NOMO-1 treated with DMSO at 0.1 percent for 48 hours (cell line): ENCODE measurements around the gene GALNT2.

ENCODE experiments used
- DNase-seq: peaks from one replicate; lab custom pipeline; 2025; ENCODE audit not compliant: unreplicated experiment; lab: John Stamatoyannopoulos, UW

Gene GALNT2

DNA sequence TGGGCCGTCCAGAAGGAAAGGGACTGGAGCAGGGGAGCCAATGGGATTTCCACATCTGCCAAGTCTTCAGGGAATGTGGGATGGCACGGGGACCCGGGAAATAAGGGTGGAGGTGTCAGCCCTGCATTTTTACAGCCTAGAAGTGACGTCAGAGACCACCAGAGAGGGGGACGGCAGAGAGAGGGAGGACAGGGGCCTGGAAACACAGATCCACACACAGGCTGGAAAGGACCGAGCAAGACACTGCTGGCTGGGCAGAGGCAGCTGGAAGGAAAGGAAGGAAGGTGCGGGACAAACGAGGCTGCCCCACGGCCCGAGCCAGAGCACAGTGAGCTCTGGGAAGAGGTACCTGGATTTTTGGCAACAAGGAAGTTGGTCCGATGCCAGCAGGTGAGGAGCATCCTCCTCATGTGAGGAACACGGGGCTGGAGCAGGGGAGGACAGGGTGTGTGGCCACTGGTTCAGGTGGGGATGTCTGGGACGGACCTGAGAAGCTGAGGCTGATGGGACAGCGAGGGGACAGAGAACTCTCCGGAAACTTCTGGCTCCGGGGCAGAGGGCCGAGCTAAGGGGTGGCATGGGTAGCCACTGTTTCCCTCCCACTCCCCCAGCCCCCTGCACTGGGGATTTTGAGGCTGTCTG, 220.8 kb downstream of the GALNT2 start:
- DNase-seq: no peak

DNA sequence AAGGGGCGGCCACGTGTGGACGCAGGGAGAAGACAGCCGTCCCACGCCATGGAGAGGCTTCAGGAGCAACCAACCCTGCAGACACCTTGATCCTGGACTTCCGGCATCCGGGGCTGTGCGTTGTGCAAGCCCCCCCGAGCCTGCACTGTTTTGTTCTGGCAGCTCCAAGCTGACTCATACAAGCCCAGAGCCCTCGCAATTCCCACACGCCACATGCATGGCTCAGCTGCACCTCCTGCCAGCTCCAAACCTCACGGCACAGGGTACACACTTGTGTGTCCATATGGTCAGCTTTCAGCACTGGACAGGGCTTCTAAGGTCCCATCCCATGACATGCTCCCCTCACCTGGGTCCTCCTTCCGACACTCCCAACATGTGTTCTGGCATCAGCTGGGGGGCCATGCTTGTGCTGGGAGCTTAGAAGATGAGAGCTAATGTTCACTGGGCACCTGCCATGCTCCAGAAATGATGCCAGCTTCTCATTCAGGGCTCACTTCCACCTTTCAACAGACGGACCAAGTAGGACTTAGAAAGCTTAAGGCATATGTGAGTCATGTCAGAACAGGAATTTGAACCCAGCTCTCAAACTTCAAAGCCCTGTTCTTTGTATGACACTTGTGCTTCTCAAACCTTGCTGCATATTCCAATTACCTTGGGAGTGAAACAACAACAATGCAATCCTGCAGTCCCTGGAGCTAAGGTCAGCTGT, 221.8 kb downstream of the GALNT2 start:
- DNase-seq: no peak

DNA sequence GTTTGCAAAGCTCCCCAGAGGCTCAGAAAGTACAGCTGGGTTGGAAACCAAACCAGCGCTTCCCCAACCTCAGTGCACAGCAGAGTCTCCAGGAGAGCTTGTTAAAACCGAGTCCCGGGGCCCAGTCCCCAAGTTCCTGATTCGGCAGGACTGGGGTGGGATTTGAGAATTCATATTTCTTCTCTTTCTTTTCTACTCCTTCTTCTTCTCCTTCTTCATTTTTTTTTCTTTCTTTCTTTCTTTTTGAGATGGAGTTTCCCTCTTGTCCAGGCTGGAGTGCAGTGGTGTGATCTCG, 222.3 kb downstream of the GALNT2 start:
- no peak for DNase-seq

DNA sequence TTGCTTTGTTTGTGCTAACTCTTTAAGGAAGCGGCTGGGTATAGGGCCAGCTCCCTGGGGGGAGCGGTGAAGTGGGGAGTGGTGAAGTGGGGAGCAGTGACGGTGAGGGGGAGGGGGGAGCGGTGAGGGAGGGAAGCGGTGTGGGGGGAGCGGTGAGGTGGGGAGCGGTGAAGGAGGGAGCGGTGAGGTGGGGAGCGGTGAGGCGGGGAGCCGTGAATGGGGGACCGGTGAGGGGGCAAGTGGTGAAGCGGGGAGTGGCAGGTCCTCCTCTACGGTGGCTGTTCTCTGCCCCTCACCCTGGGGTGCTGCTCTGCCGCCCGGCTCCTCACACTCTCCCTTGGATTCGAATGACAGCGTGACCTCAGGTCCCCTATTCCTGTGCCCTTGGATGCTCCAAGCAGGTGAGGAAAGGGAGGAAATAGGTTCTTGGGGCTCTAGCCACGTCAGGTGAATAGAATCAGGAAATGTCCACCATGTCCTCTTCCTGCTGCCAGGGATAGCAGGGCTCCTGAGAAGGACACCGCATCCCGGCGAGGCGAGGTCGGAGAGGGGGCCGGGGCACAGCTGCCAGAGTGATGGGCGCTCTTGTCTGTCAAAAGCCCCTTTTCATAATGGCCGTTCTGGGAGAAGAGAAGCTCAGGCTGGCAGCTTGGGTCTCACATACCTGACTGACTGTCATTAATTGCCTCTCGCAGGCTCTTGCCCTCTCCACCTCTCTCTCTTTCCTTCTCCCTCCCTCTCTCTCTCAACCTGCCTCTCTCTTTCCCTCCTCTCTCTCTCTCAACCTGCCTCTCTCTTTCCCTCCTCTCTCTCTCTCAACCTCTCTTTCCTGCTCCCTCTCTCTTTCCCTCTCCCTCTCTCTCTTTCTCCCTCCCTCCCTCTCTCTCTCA, 224.9 kb downstream of the GALNT2 start:
- peak; percentile 38 for DNase-seq

DNA sequence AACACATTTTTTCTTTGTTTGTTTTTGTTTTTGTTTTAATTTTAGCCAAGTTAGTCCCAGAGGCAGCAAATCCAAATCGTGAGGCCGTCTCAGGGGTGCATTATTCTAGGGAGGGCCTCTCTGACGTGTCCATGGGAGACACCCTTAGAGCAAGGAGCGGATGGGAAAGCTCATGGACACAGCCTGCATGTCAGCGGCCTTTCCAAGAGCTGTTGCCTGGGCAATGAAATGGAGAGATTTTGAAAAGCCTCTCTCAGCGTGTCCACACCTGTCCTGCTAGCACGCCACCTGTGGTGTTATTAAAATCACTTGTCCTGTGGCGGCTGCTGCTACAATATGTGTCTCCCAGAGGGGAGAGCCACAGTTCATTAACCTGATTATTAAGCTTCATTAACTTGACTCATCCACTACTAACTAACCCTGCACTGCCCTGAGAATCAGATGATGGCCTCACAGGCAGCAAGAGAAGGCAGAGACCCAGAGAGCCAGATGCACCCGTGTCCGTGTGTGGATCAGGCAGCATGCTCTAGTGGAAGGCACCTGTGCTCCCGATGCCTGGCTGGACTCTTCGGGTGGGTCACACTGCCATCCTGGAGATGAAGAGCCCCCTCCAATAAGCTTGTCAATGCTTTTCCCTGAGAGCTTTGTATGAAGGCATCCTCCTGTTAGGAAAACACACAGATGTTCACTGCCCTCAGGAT, 225.8 kb downstream of the GALNT2 start:
- DNase-seq: no peak

DNA sequence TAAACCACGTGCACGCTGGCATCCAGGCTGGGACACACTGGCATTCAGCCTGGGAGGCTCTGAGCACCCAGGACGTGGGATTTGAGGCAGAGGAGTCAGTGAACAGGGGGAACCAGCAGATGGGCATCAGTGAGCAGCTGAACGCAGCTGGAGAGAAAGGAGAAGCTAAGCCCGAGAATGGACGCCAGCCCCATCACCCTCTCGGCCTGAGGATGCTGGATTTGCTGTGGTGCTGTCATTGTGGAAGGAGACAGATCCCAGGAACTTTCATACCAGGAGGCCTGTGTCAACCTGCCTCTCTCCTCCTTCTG, 226.3 kb downstream of the GALNT2 start:
- DNase-seq: no peak

DNA sequence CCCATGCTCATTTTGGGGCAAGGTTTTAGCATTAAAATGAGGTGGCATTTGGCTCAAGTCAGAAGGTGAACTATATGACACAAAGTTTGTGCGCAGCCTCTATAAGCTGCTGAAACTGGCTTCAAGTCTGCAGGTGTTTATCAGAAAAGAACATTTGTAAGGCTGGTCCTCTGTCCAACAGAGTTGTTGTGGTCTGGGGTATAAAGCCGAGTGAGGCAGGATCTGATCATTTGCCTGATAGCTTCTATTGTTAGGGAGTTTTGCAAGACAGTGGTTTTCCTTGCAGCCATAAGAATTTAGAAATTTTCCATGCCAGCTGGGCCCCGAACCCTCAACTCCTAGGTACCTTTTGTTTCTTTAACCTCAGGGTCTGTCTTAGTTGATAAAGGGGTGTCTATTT, 228.3 kb downstream of the GALNT2 start:
- DNase-seq: no peak

DNA sequence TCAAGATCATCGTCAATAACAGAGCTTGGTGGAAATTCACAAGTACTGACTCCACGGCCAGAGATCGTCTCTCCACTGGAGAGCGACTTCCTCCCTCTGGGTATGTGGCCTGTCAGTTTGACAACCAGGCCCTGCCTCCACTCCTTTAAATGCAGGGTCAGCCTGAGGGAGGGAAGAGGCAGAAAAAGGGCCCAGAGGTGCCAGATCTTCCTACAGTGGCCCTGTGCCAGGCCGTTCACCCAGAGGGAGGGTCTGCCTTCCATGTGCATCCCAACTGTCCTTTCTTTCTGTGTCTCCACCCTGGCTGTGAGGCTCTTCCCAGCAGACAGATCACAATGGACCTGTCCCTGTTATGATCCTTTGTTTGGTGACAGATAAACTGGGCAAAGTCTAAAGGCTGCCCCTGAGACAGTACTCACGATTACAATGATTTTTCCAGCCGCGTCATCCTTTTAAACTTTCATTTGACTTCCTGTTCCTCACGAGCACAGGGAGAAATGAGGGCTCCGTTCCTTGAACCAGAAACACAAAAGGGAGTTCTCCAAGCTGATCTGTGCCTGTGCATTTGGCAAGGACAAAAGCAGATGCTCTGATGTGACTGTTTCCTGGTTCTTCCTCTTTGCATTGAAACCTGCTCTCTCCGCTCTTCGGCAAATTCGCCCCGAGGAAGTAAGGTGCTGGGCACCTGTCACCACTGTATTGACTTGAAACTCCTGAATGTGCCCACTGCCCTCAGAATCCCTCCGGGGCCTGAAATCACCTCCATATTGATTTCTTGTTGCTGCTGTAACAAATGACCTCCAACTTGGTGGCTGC, 232.4 kb downstream of the GALNT2 start:
- no peak for DNase-seq

DNA sequence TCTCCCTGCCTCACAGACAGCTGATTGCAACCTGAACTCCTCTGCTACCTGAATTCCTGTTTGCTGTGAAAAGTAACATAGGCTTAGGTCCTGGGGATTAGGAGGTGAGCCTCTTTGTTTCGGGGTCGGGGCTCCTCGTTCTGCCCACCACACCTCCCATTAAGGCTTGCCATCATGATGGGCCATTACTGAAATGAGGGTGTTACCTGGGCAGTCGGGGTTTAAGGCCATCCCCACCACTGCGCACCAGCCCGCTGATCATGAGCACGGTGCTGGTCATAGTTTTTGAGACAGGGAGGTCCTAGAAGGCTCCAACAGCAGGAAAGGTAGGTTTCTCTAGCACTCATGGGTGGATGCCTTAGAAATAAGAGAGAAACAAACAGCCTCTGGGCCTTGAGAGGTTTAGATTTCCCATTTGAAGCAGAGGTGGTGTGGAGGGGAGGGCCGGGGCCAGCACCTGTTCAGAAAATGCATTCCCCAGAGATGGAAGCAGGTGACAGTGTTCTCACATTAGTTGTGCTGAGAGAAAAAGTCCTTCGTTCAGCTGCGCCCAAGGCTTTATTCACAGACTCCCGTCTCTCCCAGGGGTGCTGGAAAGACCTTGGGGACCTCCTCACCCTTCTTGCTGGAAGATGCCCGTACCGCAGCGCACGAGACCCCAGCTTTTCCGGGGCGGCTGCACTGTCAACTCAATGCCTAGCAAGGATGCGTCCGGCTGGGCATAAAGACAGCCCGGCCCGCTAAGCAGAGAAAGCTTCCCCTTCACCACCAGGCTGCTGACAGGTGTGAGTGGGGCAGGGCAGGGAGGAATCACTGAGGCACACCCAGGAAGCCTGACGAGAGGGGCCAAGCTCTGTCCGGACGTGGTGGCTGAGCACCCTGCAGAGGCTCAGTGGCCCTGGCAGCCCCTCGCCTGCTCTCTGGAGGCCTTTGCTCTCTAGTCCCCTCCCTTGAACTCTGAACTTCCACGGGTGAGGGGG, 233.6 kb downstream of the GALNT2 start:
- no peak for DNase-seq

DNA sequence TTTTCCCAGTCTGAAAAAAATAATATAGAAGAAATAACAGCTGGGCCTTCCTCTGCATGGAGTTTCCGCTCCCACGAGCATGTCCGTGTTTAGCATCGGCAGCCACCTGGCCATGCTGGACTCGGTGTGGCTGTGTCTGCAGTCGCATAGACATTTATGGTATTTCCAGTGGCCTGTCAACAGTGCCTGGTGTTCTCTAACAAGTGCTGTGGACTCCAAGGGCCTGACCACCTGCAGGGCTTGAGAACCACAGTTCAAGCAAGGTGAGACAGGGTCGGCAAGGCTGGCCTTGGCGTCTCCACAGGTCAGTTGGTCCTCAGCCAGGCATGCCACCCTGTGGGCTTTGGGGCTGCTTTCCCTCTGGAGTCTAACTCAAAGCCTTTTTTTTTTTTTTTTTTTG, 234.3 kb downstream of the GALNT2 start:
- no peak for DNase-seq

DNA sequence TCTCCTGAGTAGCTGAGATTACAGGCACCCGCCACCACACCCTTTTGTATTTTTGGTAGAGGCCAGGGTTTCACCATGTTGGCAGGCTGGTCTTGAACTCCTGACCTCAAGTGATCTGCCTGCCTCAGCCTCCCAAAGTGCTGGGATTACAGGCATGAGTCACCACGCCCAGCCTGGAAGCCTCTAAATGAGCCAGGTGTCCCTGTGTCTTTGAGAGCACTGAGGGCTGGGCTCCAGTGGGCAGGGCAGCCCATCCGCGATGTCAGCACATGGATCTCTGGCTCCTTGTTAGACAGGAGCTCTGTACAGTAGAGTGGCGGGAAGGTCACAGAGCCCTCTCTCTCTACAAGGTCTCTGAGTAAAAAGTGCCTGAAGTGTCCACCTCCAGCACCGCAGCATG, 234.8 kb downstream of the GALNT2 start:
- DNase-seq: no peak

DNA sequence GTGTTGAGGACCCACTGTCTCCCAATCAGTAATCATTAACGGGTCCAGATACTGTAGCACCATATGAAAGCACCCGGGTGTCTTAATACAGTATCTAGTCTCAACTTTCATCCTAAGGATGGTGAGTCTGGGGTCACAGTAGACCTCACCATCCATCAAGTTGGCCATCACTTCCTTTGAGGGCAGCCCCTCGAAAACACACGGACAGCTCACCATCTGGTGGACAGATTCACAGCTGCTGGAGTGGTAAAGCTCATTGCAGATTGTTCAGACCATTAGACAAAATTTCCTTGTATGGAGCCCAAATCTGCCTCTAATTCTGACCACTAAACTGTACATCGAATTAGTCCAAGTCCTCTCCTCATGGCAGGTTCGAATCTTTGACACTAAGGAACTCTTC, 236.0 kb downstream of the GALNT2 start:
- DNase-seq: no peak

DNA sequence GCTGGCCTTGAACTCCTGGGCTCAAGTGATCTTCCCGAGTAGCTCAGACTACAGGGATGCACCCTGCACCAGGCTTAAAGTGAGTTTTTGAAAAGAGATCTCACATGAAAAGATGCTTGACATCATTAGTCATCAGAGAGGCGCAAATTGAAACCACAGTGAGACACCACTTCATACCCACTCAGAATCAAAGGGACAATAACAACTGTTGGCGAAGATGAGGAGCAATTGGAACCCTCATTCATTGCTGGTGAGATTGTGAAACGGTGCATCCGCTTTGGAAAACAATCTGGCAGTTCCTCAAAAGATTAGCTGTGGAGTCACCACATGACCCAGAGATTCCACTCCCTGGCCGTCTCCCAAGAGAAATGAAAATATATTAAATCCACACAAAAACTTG, 236.8 kb downstream of the GALNT2 start:
- DNase-seq: no peak

DNA sequence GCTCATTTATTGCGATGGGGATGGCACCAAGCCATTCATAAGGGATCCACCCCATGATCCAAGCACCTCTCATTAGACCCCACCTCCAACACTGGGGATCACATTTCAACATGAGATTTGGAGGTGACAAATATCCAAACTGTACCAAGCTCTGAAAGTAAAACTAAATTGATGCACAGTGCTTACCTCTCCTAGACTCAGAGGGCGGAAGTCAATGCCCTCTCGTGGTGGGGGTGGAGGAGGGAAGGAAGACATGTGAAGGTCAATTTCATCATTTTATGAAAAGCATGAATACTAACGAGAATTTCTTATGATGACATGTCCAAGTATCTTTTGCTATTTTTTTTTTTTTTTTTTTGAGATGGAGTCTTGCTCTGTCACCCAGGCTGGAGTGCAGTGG, 239.1 kb downstream of the GALNT2 start:
- DNase-seq: no peak

DNA sequence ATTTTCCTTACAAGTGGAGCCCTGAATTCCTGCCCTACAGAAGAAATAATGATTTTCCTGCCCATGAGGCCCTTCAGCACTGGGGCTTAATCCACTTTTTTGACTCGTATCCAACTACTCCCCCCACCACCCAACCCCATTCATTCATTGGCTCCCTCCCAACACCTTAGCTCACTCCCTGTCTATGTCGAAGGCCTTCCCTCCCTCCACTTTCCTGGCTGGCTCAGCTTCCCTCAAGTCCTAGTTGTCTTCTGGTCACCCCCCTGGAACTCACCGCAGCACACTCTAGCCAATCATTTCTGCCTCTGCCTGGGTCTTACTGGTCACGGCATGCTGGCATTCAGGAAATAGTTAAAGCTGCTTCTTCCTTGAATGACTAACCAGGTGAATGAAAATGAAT, 240.2 kb downstream of the GALNT2 start:
- no peak for DNase-seq

DNA sequence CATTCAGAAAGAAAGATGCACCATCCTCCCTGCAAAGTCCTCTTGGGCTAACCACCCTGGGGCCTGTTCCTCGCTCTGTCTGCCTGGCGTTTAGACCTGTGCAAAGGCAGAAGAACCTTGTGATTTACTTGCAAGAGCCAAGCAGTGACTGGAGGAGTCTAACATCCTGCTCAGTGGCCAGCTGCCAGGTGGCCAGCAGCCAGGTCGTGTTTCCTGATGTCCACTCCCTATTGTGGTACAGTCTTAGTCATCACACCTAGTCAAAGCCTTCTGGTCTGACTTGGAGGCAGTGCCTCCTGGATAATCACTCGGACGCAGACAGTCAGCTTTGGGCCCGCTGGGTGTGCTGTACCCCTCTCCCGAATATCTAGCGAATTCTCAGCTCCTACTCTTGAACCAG, 241.0 kb downstream of the GALNT2 start:
- no peak for DNase-seq

DNA sequence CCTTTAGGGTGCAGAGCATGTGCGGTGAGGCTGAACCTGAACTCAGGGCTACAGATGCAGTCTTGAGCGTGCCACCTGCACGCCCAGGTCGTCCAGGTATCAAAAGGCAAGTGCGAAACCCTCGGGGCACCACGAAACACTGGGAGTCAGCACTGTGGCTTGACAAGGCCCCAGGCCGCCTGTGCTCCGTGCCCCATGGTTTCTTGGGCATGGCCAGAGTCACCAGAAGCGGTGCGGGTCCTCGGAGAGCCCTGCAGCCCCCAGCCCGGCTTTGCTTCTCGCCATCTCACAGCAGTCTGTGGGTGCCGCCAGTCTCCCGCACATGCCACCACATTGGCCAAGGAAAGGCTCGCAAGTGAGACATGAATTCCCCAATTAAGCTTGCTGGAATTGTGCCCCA, 241.8 kb downstream of the GALNT2 start:
- no peak for DNase-seq

DNA sequence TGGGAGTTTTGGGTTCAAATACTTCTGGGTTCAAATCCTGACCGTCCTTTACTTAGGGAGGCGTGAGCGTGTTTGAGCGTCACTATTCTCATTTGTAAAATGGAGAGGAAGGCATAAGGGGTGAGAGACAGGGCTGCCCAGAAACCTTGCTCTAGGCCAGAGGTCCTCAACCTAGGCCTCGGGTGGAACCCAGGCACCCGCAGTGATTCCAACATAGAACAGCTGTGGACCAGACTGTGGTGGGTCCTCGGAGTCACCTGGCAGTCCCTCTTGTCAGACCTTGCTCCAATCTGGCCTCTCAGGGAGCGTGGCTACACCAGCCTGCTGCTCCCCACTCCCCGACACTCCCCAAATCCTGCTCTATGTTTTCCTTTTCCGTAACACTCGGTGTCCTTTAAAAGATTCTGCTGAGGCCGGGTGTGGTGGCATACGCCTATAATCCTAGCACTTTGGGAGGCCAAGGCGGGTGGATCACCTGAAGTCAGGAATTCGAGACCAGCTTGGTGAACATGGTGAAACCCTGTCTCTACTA, 242.7 kb downstream of the GALNT2 start:
- no peak for DNase-seq

DNA sequence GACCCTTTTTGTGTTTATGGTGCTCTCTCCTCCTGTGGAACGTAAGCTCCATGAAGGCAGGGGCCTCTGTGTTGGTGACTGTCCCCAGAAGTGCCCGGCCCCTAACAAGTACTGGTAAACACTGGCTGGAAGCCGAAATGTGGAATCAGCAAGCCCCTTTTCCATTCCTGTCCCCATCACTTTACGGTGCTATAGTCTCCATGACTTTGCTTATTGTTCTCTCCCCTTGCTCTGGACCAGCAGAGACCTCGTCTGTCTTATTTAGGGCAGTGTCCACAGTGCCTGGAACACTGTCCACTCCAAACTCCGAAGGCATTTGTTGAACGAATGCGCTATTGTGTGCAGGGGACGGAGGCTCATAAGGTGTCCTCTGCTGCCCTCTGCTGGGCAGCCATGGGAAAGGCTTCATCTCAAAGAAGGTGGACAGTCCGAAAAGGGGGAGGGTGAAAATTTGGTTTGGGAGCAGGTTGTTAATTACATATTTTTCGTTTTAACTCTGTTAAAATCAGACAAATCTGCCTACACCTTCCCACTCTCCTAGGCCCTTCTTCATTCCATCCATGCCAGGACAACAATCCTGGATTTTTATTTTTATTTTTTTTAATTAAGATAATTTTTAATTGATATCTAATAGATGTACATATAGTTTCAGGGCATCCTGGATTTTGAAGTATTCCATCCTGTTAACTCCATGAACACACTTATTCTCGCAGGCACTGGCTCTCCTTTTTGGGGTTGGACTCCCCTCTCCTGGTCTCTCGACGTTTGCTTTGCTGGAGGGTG, 243.5 kb downstream of the GALNT2 start:
- DNase-seq: peak; percentile 59
